GM18499 (cell line): Measurements from ENCODE around the gene KCNJ15.

Source experiments
- ATAC-seq: cut with Tn5 transposase; IDR thresholded peaks from one replicate; pipeline ENCODE4 v1.9.1; 2021; ENCODE audit warnings: moderate number of reproducible peaks; ENCODE audit not compliant: insufficient read depth, unreplicated experiment

KCNJ15 gene

DNA sequence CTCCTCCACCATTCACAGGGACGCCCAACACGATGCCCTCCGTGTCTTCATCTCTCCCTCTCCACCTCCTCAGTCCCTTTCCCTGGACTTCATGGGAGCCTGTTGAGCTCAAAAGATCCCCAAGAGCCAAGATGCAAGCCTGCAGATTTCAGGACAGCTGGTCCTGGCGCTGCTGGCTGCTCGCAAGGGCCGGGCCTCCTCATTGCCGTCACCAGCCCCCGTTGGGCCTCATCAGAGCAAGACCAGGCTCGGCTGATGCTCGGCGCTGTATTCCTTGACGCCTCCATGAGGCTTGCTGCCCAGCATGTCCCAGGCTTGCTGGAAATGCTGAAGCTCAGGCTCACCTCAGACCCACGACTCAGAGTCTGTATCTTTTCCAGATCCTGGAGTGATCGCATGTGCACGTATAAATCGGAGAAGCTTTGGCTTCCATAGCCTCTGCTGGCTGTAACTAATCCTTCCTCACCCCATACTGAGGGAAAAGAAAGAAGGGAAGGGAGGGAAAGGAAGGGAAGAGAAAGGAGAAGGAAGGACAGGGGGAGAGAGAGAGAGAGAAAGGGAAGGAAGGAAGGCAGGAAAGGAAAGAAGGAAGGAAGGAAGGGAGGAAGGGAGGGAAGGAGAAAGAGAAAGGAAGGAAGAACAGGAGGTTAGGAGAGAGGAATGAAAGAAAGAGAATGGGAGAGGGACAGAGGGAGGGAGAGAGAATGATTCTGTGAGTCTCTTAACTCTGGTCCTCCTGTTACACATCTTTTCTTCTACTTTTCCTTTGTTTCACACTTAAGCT is 94.6 kb downstream of the KCNJ15 start:
- no peak for ATAC-seq

DNA sequence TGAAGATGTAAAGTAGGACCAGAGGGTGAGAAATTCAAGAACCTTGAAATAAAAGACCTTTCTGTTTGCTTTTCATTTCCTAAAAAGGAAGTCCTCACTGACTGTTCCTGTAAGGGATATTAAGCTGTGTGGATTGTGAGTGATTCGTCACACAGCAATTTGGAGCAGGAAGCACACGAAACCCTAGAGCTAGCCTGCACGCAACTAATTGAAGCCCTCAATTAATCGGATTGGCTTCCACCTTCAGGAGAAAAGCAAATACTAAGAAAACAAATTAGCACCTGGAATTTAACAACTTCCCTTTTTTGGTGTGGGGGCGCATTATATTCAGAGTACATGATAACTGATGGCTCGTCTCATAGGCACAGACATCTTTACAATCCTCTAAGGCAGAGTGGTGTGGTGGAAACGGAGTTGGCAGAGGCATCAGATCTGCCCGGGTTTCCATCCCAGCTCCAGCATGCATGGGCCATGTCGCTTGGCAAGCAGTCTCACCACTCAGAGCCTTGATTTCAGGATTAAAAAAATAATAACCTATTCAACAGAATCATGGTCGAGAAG is 95.2 kb downstream of the KCNJ15 start:
- no peak for ATAC-seq

DNA sequence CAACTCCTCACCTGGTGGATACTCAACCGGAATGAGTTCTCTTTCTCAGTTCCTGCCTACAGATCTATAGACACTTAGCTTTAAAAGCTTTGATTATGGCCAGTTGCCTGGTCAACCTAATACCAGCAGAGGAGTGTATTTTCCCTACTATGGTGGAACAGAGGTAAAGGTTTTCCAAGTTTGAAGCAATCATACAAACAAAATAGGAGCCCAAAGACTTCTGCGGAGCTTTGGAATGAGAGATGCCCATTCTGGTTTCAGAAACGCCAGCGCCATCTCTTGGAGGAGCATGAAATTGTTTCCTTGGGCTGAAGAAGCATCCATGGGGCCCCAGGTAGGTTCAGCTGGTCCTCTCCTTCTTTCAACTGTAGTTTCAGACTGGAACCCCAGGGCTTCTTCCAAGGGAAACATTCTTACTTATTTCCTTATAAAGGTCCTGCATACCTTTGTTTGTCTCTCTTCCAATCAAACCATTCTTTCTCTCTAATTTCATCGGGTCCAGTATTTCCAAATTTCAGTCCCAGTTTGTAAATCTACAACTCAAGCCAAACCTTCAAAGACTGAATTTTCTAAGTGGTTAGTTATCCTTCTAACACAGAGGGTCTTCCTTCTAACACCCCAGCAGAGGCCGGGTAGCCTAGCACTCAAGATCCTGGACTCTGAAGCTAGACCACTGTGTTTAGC is 95.9 kb downstream of the KCNJ15 start:
- no peak for ATAC-seq

DNA sequence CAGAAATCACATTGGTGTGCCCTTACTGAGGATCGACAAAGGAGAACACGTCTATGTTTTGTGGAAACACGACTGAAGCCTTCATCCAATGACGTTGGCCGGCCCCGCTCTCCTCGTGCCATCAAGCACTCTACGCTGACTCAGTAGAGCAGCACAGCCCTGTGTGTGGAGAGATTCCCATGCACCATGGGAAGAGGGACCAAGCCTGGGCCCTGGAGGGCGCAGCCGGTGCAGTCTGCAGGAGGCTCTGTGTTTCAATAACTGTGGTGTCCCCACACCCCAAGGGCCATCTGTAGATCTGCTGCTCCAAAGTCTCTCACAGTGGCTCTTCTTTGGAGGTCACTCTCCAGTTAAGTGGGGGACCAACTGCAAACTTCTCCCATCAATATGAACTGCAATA is 97.4 kb downstream of the KCNJ15 start:
- no peak for ATAC-seq

DNA sequence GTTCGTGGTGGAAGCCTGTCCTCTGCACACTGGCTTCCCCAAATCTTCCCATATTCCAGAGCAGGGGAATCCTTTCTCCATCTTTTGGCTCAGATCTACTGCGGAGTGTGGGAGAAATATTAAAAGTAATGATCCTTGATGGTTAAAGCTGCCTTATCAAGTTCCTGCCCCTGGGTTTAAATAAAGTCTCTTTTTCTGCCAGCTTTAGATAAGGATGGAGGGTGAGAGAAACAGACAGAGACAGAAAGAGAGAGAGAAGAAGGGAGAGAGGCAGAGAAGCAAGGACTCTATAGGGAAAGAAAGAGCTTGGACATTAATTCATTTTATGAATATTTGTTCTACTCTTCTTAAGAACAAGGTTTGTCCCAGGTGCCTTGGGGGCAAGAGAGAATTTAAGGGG is 98.0 kb downstream of the KCNJ15 start:
- ATAC-seq, result no peak

DNA sequence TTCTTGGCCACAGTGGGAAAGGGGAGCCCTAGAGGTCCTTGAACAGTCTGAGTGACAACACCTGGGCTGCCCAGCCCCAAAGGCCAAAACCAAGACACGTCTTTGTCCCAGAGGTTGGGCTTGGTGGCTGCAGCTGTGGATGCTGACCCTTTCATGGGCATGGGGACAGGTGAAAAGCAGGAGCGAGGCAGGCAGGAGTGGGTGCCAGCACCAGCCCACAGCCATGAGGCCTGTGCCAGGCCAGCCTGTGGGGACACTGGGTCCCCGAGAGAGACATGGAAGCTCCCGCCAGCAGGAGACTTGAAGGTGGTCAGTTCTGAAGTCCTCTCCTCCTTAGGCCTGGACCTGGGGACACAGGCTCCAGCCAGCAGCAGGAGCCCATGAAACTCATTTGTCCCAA is 98.6 kb downstream of the KCNJ15 start:
- no peak for ATAC-seq

DNA sequence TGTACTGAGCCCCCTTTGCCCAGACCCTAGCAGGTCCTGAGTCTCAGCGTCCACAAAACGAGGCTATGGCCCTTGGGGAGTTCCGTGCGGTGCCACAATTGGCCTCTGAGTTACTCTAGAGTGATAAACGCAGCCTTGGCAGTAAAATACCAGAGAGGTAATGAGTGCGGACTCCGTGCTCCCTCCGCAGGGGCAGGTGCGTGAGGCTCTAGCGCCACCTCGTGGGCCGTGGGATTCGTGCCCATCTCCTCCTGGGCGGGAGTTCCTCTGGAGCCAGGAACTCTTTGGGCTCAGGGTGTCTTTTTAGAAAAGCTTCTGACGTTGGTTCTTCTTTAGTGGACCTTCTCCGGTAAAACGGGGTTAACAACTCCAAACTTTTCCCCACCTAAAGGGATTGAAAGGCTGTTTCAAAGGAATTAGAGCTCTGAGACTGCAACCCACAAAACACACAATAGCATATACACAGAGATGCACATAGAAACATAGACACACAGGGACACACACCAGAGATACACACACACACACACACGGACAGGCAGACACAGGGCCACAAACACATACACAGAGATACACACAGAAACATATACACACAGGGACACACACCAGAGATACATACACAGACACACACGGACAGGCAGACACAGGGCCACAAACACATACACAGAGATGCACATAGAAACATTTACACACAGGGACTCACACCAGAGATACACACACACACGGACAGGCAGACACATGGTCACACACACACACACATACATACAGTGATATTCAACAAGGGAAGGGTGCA is 99.4 kb downstream of the KCNJ15 start:
- no peak for ATAC-seq
